ENCODE data around the gene DDX4. TPM values are rescaled to one million over a fixed set of nuclear protein-coding genes. Genes with fewer than 3 reads are reported as not detected.
"Not testable (repeated sequence)": the region's sequence is repeated elsewhere in the genome, so short reads cannot be mapped to it uniquely, and the experiment has no call there.

Gene DDX4
- total RNA-seq, result not detected

- WGBS, 2 donors, result 96 to 97% methylated on average over 31 of the region's 31 CpGs
- no peak for DNase-seq (ENCODE audit: low spot score in 2 of 2)
- TF ChIP-seq, protein P1, sequence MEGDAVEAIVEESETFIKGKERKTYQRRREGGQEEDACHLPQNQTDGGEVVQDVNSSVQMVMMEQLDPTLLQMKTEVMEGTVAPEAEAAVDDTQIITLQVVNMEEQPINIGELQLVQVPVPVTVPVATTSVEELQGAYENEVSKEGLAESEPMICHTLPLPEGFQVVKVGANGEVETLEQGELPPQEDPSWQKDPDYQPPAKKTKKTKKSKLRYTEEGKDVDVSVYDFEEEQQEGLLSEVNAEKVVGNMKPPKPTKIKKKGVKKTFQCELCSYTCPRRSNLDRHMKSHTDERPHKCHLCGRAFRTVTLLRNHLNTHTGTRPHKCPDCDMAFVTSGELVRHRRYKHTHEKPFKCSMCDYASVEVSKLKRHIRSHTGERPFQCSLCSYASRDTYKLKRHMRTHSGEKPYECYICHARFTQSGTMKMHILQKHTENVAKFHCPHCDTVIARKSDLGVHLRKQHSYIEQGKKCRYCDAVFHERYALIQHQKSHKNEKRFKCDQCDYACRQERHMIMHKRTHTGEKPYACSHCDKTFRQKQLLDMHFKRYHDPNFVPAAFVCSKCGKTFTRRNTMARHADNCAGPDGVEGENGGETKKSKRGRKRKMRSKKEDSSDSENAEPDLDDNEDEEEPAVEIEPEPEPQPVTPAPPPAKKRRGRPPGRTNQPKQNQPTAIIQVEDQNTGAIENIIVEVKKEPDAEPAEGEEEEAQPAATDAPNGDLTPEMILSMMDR (IDR thresholded peaks at IDR 0.05), result no peak
- no peak for TF ChIP-seq POLR2A (IDR thresholded peaks at IDR 0.05)
- intact Hi-C loops (cut with DNase I; ENCODE audit: low total_unique reads), result no loop called here
- H3K4me3 ChIP-seq (ENCODE audit: low read depth, poor library complexity, severe bottlenecking), result no peak within 1 kb of the TSS
These were observed at the start of gene DDX4 for GRCh38 chr5:55737793-55738192. TSS of gene DDX4 (plus strand) at chr5:55738061. CDS start at chr5:55738964, 903 bp downstream.

- intact Hi-C loops (cut with DNase I; ENCODE audit: low total_unique reads), result loop anchor here (5.0 to 10.0 kb wide), 2 partner anchors 284 to 347 kb away; no protein-coding TSS in a partner anchor
- DNase-seq (ENCODE audit: low spot score in 2 of 2), result no peak
- no peak overlapping the region for H3K4me3 ChIP-seq (ENCODE audit: low read depth, poor library complexity, severe bottlenecking)
- 43 to 44% methylated on average over 2 of the region's 2 CpGs for WGBS, 2 donors
- no peak for TF ChIP-seq POLR2A (IDR thresholded peaks at IDR 0.05)
- TF ChIP-seq, protein P1 (IDR thresholded peaks at IDR 0.05), result peak in 1 of 3 donors; percentile 59
These were observed 46.4 kb upstream of the DDX4 start for GRCh38 chr5:55691265-55692105.

DNA sequence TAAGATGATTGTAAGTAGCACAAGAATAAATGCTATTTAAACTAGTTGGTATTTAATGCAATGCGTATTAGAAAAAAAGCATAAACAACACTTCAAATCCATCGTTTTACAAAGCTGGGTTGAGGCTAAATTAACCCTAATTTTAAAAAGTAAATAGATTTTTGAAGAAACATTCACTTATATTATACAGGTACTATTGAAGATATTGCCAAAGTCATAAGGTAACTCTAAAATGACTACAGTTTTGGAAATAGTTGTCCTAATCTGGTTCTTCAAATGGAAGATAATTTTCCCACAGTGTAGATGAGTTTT is 45.8 kb upstream of the DDX4 start:
- intact Hi-C loops (cut with DNase I; ENCODE audit: low total_unique reads), result loop anchor here (5.0 to 10.0 kb wide), 2 partner anchors 285 to 347 kb away; no protein-coding TSS in a partner anchor
- no peak for DNase-seq (ENCODE audit: low spot score in 2 of 2)
- TF ChIP-seq, protein P1 (IDR thresholded peaks at IDR 0.05), result no peak
- no peak for TF ChIP-seq POLR2A (IDR thresholded peaks at IDR 0.05)
- WGBS, 2 donors, result 81 to 83% methylated on average over 2 of the region's 2 CpGs
- no peak overlapping the region for H3K4me3 ChIP-seq (ENCODE audit: low read depth, poor library complexity, severe bottlenecking)

DNA sequence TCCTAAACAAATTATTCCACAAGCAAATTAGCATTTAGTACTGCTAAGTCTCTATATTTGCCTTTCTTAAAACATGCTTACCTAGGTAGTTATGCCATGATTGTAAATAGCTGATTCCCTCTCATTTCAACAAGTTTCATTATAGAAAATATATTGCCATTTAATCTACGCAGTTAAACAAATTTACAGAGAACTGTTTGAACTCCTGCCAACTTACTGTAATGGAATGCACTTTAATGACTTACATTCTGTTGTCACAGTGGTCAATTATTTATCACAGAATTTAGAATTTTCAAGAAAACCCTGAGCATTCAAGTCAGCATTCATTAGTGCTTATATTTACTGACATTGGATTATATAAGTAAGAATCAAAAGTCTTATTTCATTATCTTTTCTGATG is 45.4 kb upstream of the DDX4 start:
- H3K4me3 ChIP-seq (ENCODE audit: low read depth, poor library complexity, severe bottlenecking), result no peak overlapping the region
- intact Hi-C loops (cut with DNase I; ENCODE audit: low total_unique reads), result loop anchor here (5.0 to 10.0 kb wide), 2 partner anchors 285 to 348 kb away; no protein-coding TSS in a partner anchor
- no peak for DNase-seq (ENCODE audit: low spot score in 2 of 2)
- 72 to 75% methylated on average over 1 of the region's 1 CpG for WGBS, 2 donors
- no peak for TF ChIP-seq POLR2A (IDR thresholded peaks at IDR 0.05)
- TF ChIP-seq, protein P1 (IDR thresholded peaks at IDR 0.05), result no peak

DNA sequence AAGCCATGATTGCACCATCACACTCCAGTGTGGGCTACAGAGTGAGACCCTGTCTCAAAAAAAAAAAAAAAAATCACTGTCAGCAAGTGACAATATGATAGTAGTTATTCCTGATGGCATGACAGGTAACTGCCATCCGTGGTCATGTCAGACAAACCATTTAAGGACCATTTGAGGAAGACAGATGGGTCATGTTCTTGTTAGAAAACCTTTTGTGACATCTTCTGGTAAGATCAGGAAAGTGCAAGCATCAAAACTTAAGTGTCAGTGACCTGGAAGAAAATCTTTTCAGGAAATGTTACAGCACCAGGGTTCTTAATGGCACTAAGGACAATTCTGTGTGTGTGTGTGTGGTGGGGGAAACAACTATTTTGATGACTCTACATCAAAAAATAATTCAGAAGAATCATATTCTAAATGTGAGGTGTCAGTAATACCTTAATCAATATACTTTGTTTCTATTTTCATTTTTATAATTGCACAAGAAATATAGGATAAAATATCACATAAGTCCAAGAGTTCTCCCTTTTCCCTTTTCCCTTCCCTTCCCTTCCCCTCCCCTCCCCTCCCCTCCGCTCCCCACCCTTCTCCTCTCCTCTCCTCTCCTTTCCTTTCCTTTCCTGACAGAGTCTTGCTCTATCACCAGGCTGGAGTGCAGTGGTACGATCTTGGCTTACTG is 43.6 kb upstream of the DDX4 start:
- 68 to 75% methylated on average over 3 of the region's 3 CpGs for WGBS, 2 donors
- no peak for TF ChIP-seq POLR2A (IDR thresholded peaks at IDR 0.05)
- TF ChIP-seq, protein P1 (IDR thresholded peaks at IDR 0.05), result no peak
- no peak for DNase-seq (ENCODE audit: low spot score in 2 of 2)
- H3K4me3 ChIP-seq (ENCODE audit: low read depth, poor library complexity, severe bottlenecking), result no peak overlapping the region
- intact Hi-C loops (cut with DNase I; ENCODE audit: low total_unique reads), result loop anchor here (5.0 to 10.0 kb wide), 2 partner anchors 287 to 349 kb away; no protein-coding TSS in a partner anchor

GRCh38 chr5:55696704-55697103 is 41.2 kb upstream of the DDX4 start:
- not testable (repeated sequence) for H3K4me3 ChIP-seq (ENCODE audit: low read depth, poor library complexity, severe bottlenecking); DNase-seq (ENCODE audit: low spot score in 2 of 2)
- intact Hi-C loops (cut with DNase I; ENCODE audit: low total_unique reads), result loop anchor here (10.0 kb wide), 1 partner anchor 352 kb away; no protein-coding TSS in a partner anchor
- WGBS, 2 donors, result 90 to 95% methylated on average over 2 to 15 of the region's 31 CpGs

All from lower leg skin (tissue), 4 donors.